Measurements from ENCODE around the gene ITFG2.

- TF ChIP-seq CTCF (IDR thresholded peaks at IDR 0.05; ENCODE audit: low read depth, low read length, missing input control), result no peak
- TF ChIP-seq MAX (IDR thresholded peaks at IDR 0.05), result no peak
- no peak for TF ChIP-seq RXRA (IDR thresholded peaks at IDR 0.05)
- TF ChIP-seq REST (IDR thresholded peaks at IDR 0.05), result no peak
- no peak for TF ChIP-seq RAD21 (IDR thresholded peaks at IDR 0.05)
- no peak for TF ChIP-seq YY1 (IDR thresholded peaks at IDR 0.05)
- no peak for TF ChIP-seq SP1 (IDR thresholded peaks at IDR 0.05)
- TF ChIP-seq TAF1 (conservative IDR thresholded peaks at IDR 0.05), result no peak
- TF ChIP-seq JUND (IDR thresholded peaks at IDR 0.05), result no peak
- TF ChIP-seq ZBTB33 (IDR thresholded peaks at IDR 0.05), result no peak
- no peak for TF ChIP-seq ATF3 (IDR thresholded peaks at IDR 0.05)
- TF ChIP-seq EGR1 (IDR thresholded peaks at IDR 0.05; ENCODE audit: low read depth in 2 of 2), result no peak
- TF ChIP-seq GABPA (IDR thresholded peaks at IDR 0.05 in 1 of 2, conservative IDR thresholded peaks at IDR 0.05 in 1 of 2), result no peak
Measured at GRCh38 chr12:2776129-2776806, 36.2 kb upstream of the ITFG2 start.
